ENCODE measurements around the gene AUNIP.

The AUNIP gene

DNA sequence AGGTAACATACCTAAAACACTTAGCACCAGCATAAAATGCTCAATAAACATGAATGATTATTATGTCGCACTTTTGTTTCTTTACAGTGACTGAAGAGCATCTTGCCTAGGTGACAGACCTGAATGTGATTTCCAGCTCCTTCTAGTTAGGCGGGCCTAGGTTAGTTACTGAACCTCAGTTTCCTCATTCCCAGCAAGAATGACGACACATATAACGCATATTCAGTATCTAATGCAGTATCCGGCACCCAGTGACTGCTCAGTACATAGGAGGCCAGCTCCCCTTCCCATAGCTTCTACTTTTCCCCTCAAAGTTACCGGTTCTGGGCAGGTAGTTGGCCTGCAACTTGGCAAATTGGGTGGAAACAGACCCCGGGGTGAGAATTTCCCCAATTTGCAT is 763 bp downstream of the AUNIP start:
- DNase-seq (ENCODE audit: low read depth), result no peak
- peak overlapping the region; percentile 73 for H3K4me3 ChIP-seq (ENCODE audit: low read depth, low read length)
- TF ChIP-seq, protein P1, sequence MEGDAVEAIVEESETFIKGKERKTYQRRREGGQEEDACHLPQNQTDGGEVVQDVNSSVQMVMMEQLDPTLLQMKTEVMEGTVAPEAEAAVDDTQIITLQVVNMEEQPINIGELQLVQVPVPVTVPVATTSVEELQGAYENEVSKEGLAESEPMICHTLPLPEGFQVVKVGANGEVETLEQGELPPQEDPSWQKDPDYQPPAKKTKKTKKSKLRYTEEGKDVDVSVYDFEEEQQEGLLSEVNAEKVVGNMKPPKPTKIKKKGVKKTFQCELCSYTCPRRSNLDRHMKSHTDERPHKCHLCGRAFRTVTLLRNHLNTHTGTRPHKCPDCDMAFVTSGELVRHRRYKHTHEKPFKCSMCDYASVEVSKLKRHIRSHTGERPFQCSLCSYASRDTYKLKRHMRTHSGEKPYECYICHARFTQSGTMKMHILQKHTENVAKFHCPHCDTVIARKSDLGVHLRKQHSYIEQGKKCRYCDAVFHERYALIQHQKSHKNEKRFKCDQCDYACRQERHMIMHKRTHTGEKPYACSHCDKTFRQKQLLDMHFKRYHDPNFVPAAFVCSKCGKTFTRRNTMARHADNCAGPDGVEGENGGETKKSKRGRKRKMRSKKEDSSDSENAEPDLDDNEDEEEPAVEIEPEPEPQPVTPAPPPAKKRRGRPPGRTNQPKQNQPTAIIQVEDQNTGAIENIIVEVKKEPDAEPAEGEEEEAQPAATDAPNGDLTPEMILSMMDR (conservative IDR thresholded peaks at IDR 0.05; ENCODE audit: low read depth, low read length), result no peak

DNA sequence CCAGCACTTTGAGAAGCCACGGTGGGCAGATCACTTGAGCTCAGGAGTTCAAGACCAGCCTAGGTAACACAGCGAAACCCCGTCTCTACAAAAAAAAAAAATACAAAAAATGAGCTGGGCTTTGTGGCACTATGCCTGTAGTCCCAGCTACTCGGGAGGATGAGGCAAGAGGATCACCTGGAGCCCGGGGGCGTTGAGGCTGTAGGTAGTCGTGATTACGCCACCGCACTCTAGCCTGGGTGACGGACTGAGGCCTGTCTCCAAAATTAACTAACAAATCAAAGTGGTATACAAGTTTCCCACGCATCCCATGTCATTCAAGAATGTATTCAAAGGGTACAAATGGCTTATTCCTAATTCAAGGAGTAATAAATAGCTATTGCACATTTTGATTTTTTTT is 2.4 kb downstream of the AUNIP start:
- no peak overlapping the region for H3K4me3 ChIP-seq (ENCODE audit: low read depth, low read length)
- no peak for DNase-seq (ENCODE audit: low read depth)
- TF ChIP-seq, protein P1 (conservative IDR thresholded peaks at IDR 0.05; ENCODE audit: low read depth, low read length), result no peak

DNA sequence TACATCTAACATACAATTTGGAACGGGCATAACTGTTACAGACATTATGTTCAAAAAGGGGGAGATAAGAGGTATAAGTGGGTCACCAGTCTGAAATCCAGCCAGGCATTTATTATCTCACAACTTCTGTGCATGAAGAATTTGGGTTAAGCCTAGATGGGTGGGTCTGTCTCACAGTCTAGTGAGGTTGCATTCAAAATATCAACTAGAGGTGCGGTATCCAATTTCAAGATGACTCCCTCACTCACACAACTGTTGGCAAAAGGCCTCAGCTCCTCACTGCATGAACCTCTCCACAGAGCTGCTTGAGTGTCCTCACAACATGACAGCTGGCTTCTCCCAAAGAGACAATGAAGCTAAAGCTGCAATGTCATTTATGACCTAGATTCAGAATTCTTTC is 4.7 kb downstream of the AUNIP start:
- no peak overlapping the region for H3K4me3 ChIP-seq (ENCODE audit: low read depth, low read length)
- TF ChIP-seq, protein P1 (conservative IDR thresholded peaks at IDR 0.05; ENCODE audit: low read depth, low read length), result no peak
- DNase-seq (ENCODE audit: low read depth), result no peak

DNA sequence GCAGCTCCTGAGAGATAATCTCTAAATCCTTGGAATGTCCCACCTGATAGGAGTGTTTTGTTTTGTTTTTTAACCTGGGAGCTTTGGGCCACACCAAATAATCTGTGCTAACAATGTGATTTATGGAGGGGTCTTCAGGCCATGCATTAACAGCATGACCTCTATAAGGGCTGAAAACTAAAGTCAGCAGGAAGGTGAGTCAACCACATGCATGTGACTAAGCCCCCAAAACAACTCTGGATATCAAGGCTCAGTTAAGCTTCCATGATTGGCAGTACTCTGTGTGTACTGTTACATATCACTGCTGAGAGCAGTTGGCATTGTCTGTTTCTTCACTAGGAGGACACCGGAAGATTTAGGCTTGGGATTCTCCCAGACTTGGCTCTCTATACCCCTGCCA is 10.7 kb downstream of the AUNIP start:
- no peak for DNase-seq (ENCODE audit: low read depth)
- no peak overlapping the region for H3K4me3 ChIP-seq (ENCODE audit: low read depth, low read length)
- TF ChIP-seq, protein P1 (conservative IDR thresholded peaks at IDR 0.05; ENCODE audit: low read depth, low read length), result no peak

DNA sequence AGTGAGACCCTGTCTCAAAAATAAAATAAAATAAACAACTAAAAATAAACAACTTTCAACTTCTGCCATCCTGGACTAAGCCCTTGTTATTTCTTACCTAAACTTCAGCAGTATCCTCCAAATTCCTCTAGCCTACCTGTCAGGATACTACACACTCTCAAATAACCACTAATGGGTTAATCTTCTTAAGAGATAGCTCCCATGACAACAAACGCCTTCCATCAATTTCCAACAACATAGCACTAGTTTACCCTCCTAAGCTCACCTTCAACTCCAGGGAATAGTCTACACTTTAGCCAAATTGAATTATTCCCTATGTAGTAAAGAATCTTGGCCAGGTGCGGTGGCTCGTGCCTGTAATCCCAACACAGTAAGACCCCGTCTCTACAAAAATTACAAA is 11.3 kb downstream of the AUNIP start:
- TF ChIP-seq, protein P1 (conservative IDR thresholded peaks at IDR 0.05; ENCODE audit: low read depth, low read length), result no peak
- DNase-seq (ENCODE audit: low read depth), result no peak
- H3K4me3 ChIP-seq (ENCODE audit: low read depth, low read length), result no peak overlapping the region

DNA sequence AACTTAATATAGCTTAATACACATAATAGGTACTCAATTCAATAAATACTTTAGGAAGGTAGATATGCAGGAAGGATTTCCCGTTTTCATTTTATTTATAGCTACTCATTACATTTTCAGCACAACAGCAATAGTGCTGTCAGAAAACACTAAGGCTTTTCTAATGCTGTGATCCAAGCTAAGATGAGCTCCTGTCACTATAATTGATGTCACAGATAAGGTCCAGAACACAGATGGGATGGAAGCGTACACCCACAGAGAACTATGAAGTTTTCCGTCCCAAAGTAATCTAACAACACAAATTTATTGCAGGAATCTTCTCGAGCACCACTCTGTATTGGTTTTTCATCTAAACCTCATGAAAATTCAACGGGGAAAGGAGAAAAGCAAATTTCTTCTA is 13.6 kb downstream of the AUNIP start:
- H3K4me3 ChIP-seq (ENCODE audit: low read depth, low read length), result no peak overlapping the region
- no peak for DNase-seq (ENCODE audit: low read depth)
- TF ChIP-seq, protein P1 (conservative IDR thresholded peaks at IDR 0.05; ENCODE audit: low read depth, low read length), result no peak

DNA sequence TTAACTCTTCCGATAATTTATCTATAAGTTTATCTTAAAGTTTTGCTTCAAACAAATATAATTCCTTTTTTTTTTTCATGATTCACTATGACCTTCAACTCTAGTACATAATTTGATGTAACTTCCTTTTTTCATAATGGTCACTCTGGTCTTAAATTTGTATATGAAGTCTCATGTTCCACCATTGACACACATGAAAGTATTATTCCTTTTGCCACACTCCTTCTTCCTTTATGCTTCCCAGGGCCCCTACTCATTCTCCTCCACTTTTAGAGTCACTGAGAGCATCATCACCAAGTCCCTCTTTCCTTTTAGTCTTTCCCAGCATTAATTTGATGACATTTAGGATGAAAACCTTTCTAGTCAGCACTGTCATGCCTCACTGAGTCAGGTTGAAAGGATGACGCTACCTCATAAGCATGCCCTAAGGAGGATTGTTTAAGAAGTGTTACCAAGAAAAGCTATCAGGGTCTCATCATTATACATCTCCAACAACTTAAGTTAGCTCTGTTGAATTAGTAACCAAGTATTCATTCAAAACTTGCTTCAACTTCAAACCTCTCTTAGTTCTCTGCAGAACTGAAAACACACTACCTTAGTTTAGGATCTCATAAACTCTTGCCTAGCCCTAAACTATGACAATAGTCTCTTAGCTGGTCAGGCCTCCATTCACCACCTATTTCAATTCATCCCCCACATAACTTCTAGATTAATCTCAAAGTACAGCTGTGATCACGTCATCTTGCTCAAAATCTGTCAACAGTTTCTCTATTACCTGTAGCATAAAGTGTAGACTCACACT is 14.5 kb downstream of the AUNIP start:
- DNase-seq (ENCODE audit: low read depth), result no peak
- no peak overlapping the region for H3K4me3 ChIP-seq (ENCODE audit: low read depth, low read length)
- TF ChIP-seq, protein P1 (conservative IDR thresholded peaks at IDR 0.05; ENCODE audit: low read depth, low read length), result no peak

Data from choroid plexus epithelial cell (primary cell).